ENCODE measurements around the gene GLCE. TPM values are rescaled to one million over a fixed set of nuclear protein-coding genes. Genes with fewer than 3 reads are reported as not detected.
A peak's percentile ranks its signal among the peaks of the same experiment; 100 is the strongest.

The GLCE gene
- total and polyA plus RNA-seq, 2 donors = 7.3 to 12.8 TPM

DNA sequence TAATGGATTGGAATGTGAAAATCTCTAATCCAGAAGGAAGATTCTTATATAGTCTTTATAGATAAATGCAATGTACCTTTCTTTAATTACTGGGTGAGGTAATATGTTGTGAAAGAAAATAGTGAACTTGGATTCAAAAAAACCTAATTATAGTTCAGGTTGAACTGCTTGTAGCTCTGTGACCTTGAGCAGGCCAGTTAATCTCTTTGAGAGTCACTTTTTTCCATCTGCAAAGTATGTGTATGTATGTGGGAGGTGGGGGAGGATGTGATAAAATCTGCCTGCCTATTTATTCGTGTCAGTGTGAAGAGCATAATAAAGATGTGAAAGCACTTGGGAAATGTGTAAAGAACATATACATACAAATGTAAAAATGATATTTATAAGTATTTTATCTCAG lies 34.4 kb downstream of the GLCE start:
- DNase-seq (ENCODE audit: low read depth in 6 of 9, low spot score in 9 of 9) = peak in 5 of 9 donors; percentile 4 to 26 (median 8)
- Histone ChIP-seq H3K27ac (ENCODE audit: low read depth in 1 of 2, low read length in 1 of 2) (no peak overlapping the region), H3K27me3 (ENCODE audit: control insufficient read depth in 2 of 2, insufficient read depth in 1 of 2, low read length in 1 of 2) (no peaks in the 10 kb centered on the region), H3K9me3 (ENCODE audit: control insufficient read depth in 2 of 2, insufficient read depth in 1 of 2, low read length in 1 of 2) (no peaks in the 10 kb centered on the region), H3K4me1 (ENCODE audit: control insufficient read depth in 2 of 2, insufficient read depth in 2 of 2, low read length in 2 of 2) (no peaks in the 10 kb centered on the region), H3K4me3 (ENCODE audit: low read length in 2 of 2) (no peak overlapping the region), H3K36me3 (ENCODE audit: control insufficient read depth in 2 of 2, insufficient read depth in 2 of 2, low read length in 1 of 2) (peaks cover 0 to 6% of the 10 kb centered on the region in 2 donors)
- WGBS = 39% methylated on average over 1 of the region's 1 CpG

DNA sequence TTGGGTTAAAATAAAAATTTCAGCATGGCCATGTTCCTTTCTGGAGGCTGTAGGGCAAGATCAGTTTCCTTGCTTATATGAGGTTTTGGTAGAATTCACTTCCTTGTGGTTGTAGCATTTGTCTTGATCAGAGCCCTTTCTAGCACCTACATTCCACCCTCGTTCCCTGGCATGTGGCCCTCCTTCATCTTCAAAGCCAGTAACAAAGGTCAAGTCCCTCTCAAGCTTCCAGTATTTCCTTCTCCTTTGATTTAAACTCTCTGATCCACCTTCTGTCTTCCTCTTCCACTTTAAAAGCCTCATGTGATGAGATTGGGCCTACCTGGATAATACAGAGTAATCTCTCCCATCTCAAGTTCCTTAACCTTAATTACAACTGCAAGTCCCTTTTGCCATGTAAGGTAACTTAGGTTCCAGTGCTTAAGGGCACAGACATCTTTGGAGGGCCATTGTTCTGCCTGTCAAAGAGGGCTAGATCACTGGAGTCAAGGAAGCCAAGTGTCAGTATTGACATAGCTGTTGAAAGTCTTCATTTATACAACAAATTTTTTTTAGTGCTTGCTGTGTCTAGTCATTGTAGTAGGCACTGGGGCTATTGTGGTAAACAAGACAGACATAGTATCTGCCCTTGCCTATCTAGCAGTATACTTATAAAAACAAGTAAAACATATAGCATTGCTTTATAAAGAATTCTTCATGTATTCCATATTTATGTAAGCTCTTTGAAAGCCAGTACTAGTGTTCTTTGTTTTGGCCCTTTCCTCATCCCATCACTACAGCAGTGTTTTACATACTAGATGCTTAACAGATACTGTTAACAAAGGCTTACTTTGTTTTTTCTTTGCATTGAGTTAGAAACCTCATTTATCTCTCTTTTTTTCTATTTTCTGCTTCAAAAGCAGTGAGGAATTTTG lies 40.7 kb downstream of the GLCE start:
- no peaks in the 10 kb centered on the region for H3K4me1 ChIP-seq (ENCODE audit: control insufficient read depth in 2 of 2, insufficient read depth in 2 of 2, low read length in 2 of 2)
- DNase-seq (ENCODE audit: low read depth in 6 of 9, low spot score in 9 of 9) = no peak
- H3K9me3 ChIP-seq (ENCODE audit: control insufficient read depth in 2 of 2, insufficient read depth in 1 of 2, low read length in 1 of 2) = no peaks in the 10 kb centered on the region
- no peak overlapping the region for H3K27ac ChIP-seq (ENCODE audit: low read depth in 1 of 2, low read length in 1 of 2)
- H3K36me3 ChIP-seq (ENCODE audit: control insufficient read depth in 2 of 2, insufficient read depth in 2 of 2, low read length in 1 of 2) = peaks cover 0 to 6% of the 10 kb centered on the region in 2 donors
- no peaks in the 10 kb centered on the region for H3K27me3 ChIP-seq (ENCODE audit: control insufficient read depth in 2 of 2, insufficient read depth in 1 of 2, low read length in 1 of 2)
- H3K4me3 ChIP-seq (ENCODE audit: low read length in 2 of 2) = no peak overlapping the region
- WGBS = 91% methylated on average over 1 of the region's 1 CpG

DNA sequence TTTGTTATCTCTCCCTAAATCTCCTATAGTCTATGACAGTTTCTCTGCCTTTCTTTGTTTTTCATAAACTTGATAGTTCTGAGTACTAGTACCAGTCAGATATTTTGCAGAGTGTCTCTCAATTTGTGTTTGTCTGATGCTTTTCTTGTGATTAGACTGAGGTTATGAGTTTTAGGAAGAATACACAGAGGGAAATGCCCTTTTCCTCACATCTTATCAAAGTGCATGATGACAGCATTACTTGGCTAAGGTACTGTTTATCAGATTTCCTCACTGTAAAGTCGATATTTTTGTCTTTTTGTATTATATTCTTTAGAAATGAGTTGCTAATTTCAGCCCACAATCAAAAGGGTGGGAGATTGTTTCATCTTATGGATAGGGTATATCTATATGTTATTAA lies 45.6 kb downstream of the GLCE start:
- no peaks in the 10 kb centered on the region for H3K9me3 ChIP-seq (ENCODE audit: control insufficient read depth in 2 of 2, insufficient read depth in 1 of 2, low read length in 1 of 2)
- no peaks in the 10 kb centered on the region for H3K27me3 ChIP-seq (ENCODE audit: control insufficient read depth in 2 of 2, insufficient read depth in 1 of 2, low read length in 1 of 2)
- no peaks in the 10 kb centered on the region for H3K36me3 ChIP-seq (ENCODE audit: control insufficient read depth in 2 of 2, insufficient read depth in 2 of 2, low read length in 1 of 2)
- no peak overlapping the region for H3K4me3 ChIP-seq (ENCODE audit: low read length in 2 of 2)
- DNase-seq (ENCODE audit: low read depth in 6 of 9, low spot score in 9 of 9) = no peak
- WGBS = 89% methylated on average over 1 of the region's 1 CpG
- peaks cover 4 to 5% of the 10 kb centered on the region in 2 donors for H3K4me1 ChIP-seq (ENCODE audit: control insufficient read depth in 2 of 2, insufficient read depth in 2 of 2, low read length in 2 of 2)
- H3K27ac ChIP-seq (ENCODE audit: low read depth in 1 of 2, low read length in 1 of 2) = no peak overlapping the region

DNA sequence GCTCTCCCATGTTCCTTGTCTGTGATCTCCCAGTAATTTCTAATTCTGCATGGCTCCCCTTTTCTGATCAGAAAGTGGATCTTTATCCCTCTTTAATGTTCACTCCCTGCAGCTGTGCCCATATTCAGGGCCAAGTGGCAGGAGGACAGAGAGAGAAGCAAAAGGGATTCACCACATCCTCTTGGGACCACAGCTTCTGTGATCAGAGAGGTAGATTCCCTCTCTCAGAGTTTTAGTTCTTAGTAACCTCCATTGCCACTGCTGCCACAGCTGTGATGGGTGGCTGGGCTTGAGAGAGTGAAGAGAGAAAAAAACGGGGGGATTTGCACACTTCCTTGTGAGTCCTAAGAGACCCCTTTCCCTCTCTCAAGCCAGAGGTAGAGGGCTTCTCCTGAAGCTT lies 49.2 kb downstream of the GLCE start:
- Histone ChIP-seq H3K36me3 (ENCODE audit: control insufficient read depth in 2 of 2, insufficient read depth in 2 of 2, low read length in 1 of 2) (no peaks in the 10 kb centered on the region), H3K27me3 (ENCODE audit: control insufficient read depth in 2 of 2, insufficient read depth in 1 of 2, low read length in 1 of 2) (no peaks in the 10 kb centered on the region), H3K27ac (ENCODE audit: low read depth in 1 of 2, low read length in 1 of 2) (no peak overlapping the region), H3K4me1 (ENCODE audit: control insufficient read depth in 2 of 2, insufficient read depth in 2 of 2, low read length in 2 of 2) (peaks cover 4 to 5% of the 10 kb centered on the region in 2 donors), H3K9me3 (ENCODE audit: control insufficient read depth in 2 of 2, insufficient read depth in 1 of 2, low read length in 1 of 2) (no peaks in the 10 kb centered on the region), H3K4me3 (ENCODE audit: low read length in 2 of 2) (no peak overlapping the region)
- WGBS = 21% methylated on average over 1 of the region's 1 CpG
- DNase-seq (ENCODE audit: low read depth in 6 of 9, low spot score in 9 of 9) = peak in 4 of 9 donors; percentile 6 to 28 (median 8)

DNA sequence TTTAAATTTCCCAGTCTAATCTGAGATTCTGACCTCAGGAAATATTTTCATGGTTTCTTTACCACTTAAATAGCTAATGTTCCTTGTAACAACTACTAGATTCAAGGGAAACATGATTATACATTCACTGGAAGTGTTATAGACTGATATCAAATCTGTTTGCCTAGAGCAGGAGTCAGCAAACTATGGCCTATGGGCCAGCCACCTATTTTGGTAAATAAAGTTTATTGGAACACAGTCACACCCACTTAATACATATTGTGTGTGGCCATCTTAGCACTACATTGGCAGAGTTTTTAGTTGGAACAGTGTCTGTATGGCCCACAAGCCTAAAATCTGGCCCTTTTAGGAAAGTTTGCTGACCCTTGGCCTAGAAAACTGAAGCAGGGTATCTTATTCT lies 50.1 kb downstream of the GLCE start:
- Histone ChIP-seq H3K4me1 (ENCODE audit: control insufficient read depth in 2 of 2, insufficient read depth in 2 of 2, low read length in 2 of 2) (peaks cover 4 to 5% of the 10 kb centered on the region in 2 donors), H3K4me3 (ENCODE audit: low read length in 2 of 2) (no peak overlapping the region), H3K27ac (ENCODE audit: low read depth in 1 of 2, low read length in 1 of 2) (no peak overlapping the region), H3K9me3 (ENCODE audit: control insufficient read depth in 2 of 2, insufficient read depth in 1 of 2, low read length in 1 of 2) (no peaks in the 10 kb centered on the region), H3K36me3 (ENCODE audit: control insufficient read depth in 2 of 2, insufficient read depth in 2 of 2, low read length in 1 of 2) (no peaks in the 10 kb centered on the region), H3K27me3 (ENCODE audit: control insufficient read depth in 2 of 2, insufficient read depth in 1 of 2, low read length in 1 of 2) (no peaks in the 10 kb centered on the region)
- no peak for DNase-seq (ENCODE audit: low read depth in 6 of 9, low spot score in 9 of 9)

DNA sequence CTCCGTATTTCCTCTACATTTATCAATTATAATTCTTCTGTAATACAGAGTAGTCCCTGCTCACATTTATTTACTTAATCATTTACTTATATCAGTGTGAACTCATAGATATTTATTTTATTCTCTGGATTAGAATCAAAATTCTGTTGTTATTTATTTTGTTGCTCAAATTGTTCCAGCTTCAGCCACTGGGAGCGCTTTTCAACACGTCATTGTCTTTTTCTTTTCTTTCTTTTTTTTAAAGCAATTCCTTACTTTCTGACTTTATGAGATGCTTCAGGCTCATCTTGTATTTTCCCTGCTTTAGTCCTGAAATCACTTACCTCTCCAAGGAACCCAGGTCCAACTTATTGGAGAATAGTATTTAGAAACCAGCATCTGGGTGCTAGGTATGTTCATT lies 53.4 kb downstream of the GLCE start:
- DNase-seq (ENCODE audit: low read depth in 6 of 9, low spot score in 9 of 9) = no peak
- peaks cover 0 to 2% of the 10 kb centered on the region in 2 donors for H3K9me3 ChIP-seq (ENCODE audit: control insufficient read depth in 2 of 2, insufficient read depth in 1 of 2, low read length in 1 of 2)
- H3K4me3 ChIP-seq (ENCODE audit: low read length in 2 of 2) = no peak overlapping the region
- H3K27ac ChIP-seq (ENCODE audit: low read depth in 1 of 2, low read length in 1 of 2) = no peak overlapping the region
- H3K36me3 ChIP-seq (ENCODE audit: control insufficient read depth in 2 of 2, insufficient read depth in 2 of 2, low read length in 1 of 2) = no peaks in the 10 kb centered on the region
- WGBS = 86% methylated on average over 3 of the region's 3 CpGs
- H3K4me1 ChIP-seq (ENCODE audit: control insufficient read depth in 2 of 2, insufficient read depth in 2 of 2, low read length in 2 of 2) = peaks cover 4 to 5% of the 10 kb centered on the region in 2 donors
- H3K27me3 ChIP-seq (ENCODE audit: control insufficient read depth in 2 of 2, insufficient read depth in 1 of 2, low read length in 1 of 2) = no peaks in the 10 kb centered on the region

DNA sequence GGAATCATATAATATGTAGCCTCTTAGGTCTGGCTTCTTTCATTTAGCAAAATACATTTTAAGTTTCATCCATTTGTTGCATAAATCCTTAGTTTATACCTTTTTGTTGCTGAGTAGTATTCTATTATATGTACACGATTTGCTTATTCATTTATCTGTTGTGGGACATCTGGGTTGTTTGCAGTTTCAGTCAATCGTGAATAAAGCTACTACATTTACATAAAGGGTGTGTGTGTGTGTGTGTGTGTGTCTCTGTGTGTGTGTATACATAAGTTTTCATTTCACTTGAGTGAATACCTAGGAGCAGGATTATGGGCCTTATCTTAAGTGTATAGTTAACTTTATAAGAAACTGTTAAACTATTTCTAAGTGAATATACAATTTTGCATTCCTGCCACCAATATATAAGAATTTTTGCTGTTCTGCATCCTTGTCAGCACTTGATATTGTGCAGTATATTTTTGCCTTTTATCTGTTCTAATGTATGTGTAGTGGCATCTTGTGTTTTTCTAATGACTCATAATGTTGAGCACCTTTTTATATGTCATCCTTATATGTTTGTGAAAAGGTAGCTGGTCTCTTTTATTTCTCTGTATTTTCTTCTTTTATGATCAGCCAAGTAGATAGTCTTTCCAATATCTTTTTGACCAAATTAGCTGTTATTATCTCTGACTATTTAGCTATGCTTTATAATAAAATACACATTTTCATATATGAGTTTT lies 55.0 kb downstream of the GLCE start:
- no peaks in the 10 kb centered on the region for H3K36me3 ChIP-seq (ENCODE audit: control insufficient read depth in 2 of 2, insufficient read depth in 2 of 2, low read length in 1 of 2)
- no peak overlapping the region for H3K4me3 ChIP-seq (ENCODE audit: low read length in 2 of 2)
- 95% methylated on average over 2 of the region's 2 CpGs for WGBS

DNA sequence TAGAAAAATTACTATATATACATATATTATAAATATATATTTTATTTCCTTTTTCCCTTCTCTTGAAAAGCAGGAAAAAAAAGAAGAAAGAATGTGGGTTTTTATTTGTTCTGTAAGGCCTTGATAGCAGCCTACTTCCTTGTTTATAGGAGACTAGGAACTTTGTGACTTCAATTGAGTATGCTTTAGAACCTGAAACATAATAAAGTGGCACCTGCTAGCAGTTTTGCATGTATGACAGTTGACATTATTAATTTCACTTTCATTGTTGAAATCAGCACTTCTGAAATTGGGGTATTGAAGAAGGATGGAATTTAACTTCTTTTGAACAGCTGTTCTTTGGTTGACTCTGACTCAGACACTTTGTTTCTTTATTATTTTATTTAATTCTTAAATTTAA lies 56.9 kb downstream of the GLCE start:
- DNase-seq (ENCODE audit: low read depth in 6 of 9, low spot score in 9 of 9) = no peak
- Histone ChIP-seq H3K27ac (ENCODE audit: low read depth in 1 of 2, low read length in 1 of 2) (no peak overlapping the region), H3K4me3 (ENCODE audit: low read length in 2 of 2) (no peak overlapping the region)

More for the DNA sequence above, 55.0 kb downstream of the GLCE start:
- Histone ChIP-seq H3K9me3 (ENCODE audit: control insufficient read depth in 2 of 2, insufficient read depth in 1 of 2, low read length in 1 of 2) (peaks cover 0 to 2% of the 10 kb centered on the region in 2 donors), H3K4me1 (ENCODE audit: control insufficient read depth in 2 of 2, insufficient read depth in 2 of 2, low read length in 2 of 2) (no peaks in the 10 kb centered on the region), H3K27ac (ENCODE audit: low read depth in 1 of 2, low read length in 1 of 2) (no peak overlapping the region), H3K27me3 (ENCODE audit: control insufficient read depth in 2 of 2, insufficient read depth in 1 of 2, low read length in 1 of 2) (no peaks in the 10 kb centered on the region)
- no peak for DNase-seq (ENCODE audit: low read depth in 6 of 9, low spot score in 9 of 9)

DNA sequence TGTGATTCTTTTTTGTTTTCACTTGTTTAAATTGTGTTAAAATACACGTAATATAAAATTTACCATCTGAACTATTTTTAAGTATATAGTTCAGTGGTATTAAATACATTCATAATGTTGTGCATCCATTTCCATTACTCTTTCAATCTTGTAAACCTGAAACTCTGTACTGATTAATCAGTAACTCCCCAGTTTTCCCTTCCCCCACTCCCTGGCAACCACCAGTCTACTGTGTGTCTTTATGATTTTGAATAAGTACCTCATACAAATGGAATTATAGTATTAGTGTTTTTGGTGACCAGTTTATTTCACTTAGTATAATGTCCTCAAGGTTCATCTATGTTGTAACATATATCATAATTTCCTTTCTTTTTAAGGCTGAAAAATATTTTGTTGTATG lies 59.3 kb downstream of the GLCE start:
- no peaks in the 10 kb centered on the region for H3K27me3 ChIP-seq (ENCODE audit: control insufficient read depth in 2 of 2, insufficient read depth in 1 of 2, low read length in 1 of 2)
- H3K36me3 ChIP-seq (ENCODE audit: control insufficient read depth in 2 of 2, insufficient read depth in 2 of 2, low read length in 1 of 2) = no peaks in the 10 kb centered on the region
- no peak overlapping the region for H3K4me3 ChIP-seq (ENCODE audit: low read length in 2 of 2)
- DNase-seq (ENCODE audit: low read depth in 6 of 9, low spot score in 9 of 9) = no peak
- H3K27ac ChIP-seq (ENCODE audit: low read depth in 1 of 2, low read length in 1 of 2) = no peak overlapping the region
- peaks cover 0 to 8% of the 10 kb centered on the region in 2 donors for H3K9me3 ChIP-seq (ENCODE audit: control insufficient read depth in 2 of 2, insufficient read depth in 1 of 2, low read length in 1 of 2)
- 96% methylated on average over 1 of the region's 1 CpG for WGBS
- H3K4me1 ChIP-seq (ENCODE audit: control insufficient read depth in 2 of 2, insufficient read depth in 2 of 2, low read length in 2 of 2) = no peaks in the 10 kb centered on the region

More for the DNA sequence above, 56.9 kb downstream of the GLCE start:
- H3K36me3 ChIP-seq (ENCODE audit: control insufficient read depth in 2 of 2, insufficient read depth in 2 of 2, low read length in 1 of 2) = no peaks in the 10 kb centered on the region
- no peaks in the 10 kb centered on the region for H3K4me1 ChIP-seq (ENCODE audit: control insufficient read depth in 2 of 2, insufficient read depth in 2 of 2, low read length in 2 of 2)
- H3K9me3 ChIP-seq (ENCODE audit: control insufficient read depth in 2 of 2, insufficient read depth in 1 of 2, low read length in 1 of 2) = peaks cover 0 to 7% of the 10 kb centered on the region in 2 donors
- H3K27me3 ChIP-seq (ENCODE audit: control insufficient read depth in 2 of 2, insufficient read depth in 1 of 2, low read length in 1 of 2) = no peaks in the 10 kb centered on the region
